RKO (cell line): ENCODE data around the gene LIMK1.
A peak's percentile ranks its signal among the peaks of the same experiment; 100 is the strongest.
"Not testable (repeated sequence)": the region's sequence is repeated elsewhere in the genome, so short reads cannot be mapped to it uniquely, and the experiment has no call there.

Experiments
- DNase-seq: peaks from one replicate; pipeline ENCODE4 v3.0.0-alpha.2; 2016; ENCODE audit warnings: low spot score

LIMK1 gene

DNA sequence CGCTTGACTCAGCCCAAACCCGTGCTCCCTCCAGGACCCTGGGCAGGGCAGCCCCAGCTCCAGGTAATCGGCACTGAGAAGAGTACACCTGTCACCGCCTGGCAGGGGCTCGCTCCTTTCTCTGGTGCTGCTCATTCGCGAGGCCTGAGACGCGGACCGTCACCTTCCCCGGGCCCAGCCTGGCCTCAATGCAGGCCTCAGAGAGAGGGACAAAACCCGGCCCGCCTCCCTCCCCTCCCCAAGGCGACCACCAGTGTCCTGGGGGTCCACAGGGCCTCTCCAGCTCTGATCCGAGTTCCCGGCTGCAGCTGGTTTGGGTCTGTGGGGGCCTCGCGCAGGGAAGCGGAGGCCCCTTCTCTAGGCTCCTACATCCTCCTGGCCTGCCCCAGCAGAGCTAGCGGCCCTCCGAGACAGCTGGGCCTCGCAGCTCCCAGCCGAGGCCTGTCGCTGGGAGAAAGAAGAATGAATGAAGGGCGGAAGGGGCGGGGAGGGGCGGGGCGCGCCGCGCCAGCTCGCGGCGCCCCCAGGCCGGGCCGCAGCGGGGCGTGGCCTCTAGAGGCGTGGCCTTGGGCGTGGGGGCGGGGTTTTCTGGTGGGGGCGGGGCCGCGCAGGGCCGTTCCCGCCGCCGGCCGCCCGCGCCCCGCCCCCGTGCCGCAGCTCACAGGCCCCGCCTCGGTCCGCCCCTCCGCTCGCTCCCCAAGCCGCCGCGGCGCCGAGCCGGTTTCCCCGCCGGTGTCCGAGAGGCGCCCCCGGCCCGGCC, at the start of gene LIMK1:
Gene LIMK1 (plus strand): TSS at position 688 of the 760 bp plus-strand sequence. CDS start 187 bp downstream, outside the sequence.
- peak; percentile 76 for DNase-seq

GRCh38 chr7:74037609-74038008, 46.0 kb upstream of the LIMK1 start:
- no peak for DNase-seq

GRCh38 chr7:74038194-74038961, 45.2 kb upstream of the LIMK1 start:
- DNase-seq, result no peak

GRCh38 chr7:74039337-74039736, 44.3 kb upstream of the LIMK1 start:
- DNase-seq, result no peak

GRCh38 chr7:74040101-74040790, 43.4 kb upstream of the LIMK1 start:
- DNase-seq, result no peak

GRCh38 chr7:74040791-74041520, 42.6 kb upstream of the LIMK1 start:
- no peak for DNase-seq

GRCh38 chr7:74042746-74043522, 40.7 kb upstream of the LIMK1 start:
- no peak for DNase-seq

GRCh38 chr7:74043523-74043951, 40.1 kb upstream of the LIMK1 start:
- DNase-seq, result no peak

- no peak for DNase-seq
Measured at GRCh38 chr7:74044366-74045350, 38.9 kb upstream of the LIMK1 start.

DNA sequence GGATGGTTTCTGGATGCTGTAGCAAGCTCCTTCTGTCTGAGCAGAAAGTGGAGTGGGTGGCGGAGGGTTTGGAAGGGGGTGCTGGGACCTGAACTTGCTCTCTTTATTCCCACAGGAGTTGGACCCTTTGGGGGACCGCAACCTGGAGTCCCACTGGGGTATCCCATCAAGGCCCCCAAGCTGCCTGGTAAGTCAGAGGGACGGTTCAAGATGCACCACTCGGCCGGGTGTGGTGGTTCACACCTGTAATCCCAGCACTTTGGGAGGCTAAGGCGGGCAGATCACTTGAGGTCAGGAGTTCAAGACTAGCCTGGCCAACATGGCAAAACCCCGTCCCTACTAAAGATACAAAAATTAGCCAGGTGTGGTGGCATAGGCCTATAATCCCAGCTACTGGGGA, 37.0 kb upstream of the LIMK1 start:
- DNase-seq, result not testable (repeated sequence)

DNA sequence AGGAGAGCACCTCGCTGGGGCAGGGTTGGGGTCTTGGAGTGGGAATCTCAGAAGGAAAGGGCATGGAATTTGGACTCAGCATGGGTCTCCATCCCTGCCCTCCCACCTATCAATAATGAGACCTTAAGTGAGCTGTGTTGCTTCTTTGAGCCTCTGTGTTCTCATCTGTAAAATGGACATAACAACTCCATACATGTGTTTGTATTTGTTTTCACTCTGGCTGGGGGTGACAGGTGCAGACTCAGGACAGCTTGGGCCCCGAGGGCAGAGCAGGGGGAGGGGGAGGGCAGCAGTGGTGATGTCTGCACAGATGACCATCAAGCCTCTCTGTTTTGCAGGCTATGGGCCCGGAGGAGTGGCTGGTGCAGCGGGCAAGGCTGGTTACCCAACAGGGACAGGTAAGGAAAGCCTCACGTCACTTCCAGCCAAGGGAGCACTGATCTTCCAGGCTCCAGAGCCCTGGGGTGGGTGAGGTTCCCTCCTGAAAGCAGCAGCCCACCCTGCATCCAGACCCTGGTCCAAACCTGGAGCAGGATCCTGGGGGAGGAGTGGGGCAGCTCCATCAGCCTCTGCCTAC, 35.7 kb upstream of the LIMK1 start:
- no peak for DNase-seq

- no peak for DNase-seq
Measured at GRCh38 chr7:74048999-74049599, 34.5 kb upstream of the LIMK1 start.

DNA sequence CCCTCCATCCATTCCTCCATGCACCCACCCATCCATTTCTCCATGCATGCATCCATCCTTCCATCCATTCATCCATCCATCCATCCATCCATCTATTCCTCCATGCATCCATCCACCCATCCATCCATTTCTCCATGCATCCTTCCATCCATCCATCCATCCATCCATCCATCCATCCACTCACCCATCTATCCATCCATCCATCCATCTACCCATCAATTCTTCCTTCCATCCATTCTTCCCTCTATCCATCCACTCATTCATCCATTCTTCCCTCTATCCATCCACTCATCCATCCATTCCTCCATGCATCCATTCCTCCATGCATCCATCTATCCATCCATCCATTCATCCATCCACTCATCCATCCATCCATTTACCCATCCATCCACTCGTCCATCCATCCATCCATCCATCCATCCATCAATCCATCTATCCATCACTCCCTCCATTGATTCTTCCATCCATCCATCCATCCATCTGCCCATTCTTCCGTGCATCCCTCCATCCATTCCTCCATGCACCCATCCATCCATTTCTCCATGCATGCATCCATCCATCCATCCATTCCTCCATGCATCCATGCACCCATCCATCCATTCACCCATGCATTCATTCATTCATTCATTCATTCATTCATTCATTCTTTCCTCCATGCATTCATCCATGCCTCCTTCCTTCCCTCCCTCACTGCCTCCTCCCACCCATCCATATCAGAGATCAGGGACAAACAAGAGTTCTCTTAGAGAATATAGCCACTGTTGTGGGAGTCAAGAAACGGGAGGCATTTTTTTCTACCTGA, 33.4 kb upstream of the LIMK1 start:
- no peak for DNase-seq

GRCh38 chr7:74051193-74051592, 32.4 kb upstream of the LIMK1 start:
- DNase-seq, result no peak

- DNase-seq, result peak; percentile 32
Measured at GRCh38 chr7:74051629-74052410, 31.8 kb upstream of the LIMK1 start.

DNA sequence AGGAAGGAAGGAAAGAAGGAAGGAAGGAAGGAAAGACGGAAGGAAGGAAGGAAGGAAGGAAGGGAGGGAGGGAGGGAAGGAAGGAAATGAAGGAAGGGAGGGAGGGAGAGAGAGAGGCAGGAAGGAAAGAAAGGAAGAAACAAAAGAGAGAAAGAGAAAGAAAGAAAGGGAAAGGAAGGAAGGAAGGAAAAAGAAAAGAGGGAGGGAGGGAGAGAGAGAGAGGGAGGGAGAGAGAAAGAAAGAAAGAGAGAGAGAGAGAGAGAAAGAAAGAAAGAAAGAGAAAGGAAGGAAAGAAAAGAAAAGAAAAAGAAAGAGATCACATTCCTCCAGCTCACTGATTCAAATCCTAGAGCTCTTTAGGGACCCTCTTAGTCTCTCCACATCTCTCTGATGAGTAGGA, 31.0 kb upstream of the LIMK1 start:
- DNase-seq, result no peak

DNA sequence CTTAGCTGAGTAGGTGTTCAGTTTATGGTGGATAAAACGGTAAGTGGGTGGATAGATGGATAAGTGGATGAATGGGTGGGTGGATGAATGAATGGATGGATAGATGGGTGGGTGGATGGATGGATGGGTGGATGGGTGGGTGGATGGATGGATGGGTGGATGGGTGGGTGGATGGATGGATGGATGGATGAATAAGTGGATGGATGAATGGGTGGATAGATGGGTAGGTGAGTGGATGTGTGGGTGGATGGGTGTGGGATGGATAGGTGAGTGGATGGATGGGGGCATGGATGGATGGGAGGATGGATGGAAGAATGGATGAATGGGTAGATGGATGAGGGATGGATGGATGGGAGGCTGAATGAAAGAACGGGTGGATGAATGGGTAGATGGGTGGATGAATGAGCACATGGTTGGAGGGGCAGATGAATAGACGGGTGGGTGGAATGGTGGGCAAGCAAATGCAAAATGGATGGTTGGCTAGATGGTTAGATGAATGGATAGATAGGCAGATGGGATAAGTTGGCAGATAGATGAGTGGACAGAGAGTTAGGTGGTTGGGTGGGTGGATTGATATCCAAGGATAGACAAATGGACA, 29.9 kb upstream of the LIMK1 start:
- no peak for DNase-seq
